CD4-positive, alpha-beta T cell treated with Interleukin-2 at 100 ng/mL for 4 hours (primary cell): ENCODE data around the gene SLC37A3.
"Not testable (repeated sequence)": the region's sequence is repeated elsewhere in the genome, so short reads cannot be mapped to it uniquely, and the experiment has no call there.

ENCODE experiments used
- DNase-seq: peaks from one replicate; pipeline ENCODE4 v3.0.0-alpha.2; 2020; ENCODE audit warnings: low spot score

SLC37A3 gene

GRCh38 chr7:140397784-140398750 is at the start of gene SLC37A3:
TSS of gene SLC37A3 (minus strand) at chr7:140398530. CDS start at chr7:140382526, 16,004 bp downstream.
- DNase-seq = peak; percentile 82

- no peak for DNase-seq
These were observed 49.5 kb upstream of the SLC37A3 start for GRCh38 chr7:140447841-140448240.

GRCh38 chr7:140446467-140446866 is 48.1 kb upstream of the SLC37A3 start:
- DNase-seq = no peak

- DNase-seq = no peak
These were observed 43.2 kb upstream of the SLC37A3 start for GRCh38 chr7:140441519-140441918.

GRCh38 chr7:140440593-140440992 is 42.3 kb upstream of the SLC37A3 start:
- DNase-seq = no peak

GRCh38 chr7:140439359-140439758 is 41.0 kb upstream of the SLC37A3 start:
- DNase-seq = no peak

GRCh38 chr7:140435252-140435895 is 37.0 kb upstream of the SLC37A3 start:
- no peak for DNase-seq

- no peak for DNase-seq
These were observed 35.1 kb upstream of the SLC37A3 start for GRCh38 chr7:140433396-140433795.

- no peak for DNase-seq
These were observed 27.8 kb upstream of the SLC37A3 start for GRCh38 chr7:140426130-140426529.

GRCh38 chr7:140425718-140426117 is 27.4 kb upstream of the SLC37A3 start:
- no peak for DNase-seq

- DNase-seq = no peak
These were observed 25.2 kb upstream of the SLC37A3 start for GRCh38 chr7:140423501-140423900.

- DNase-seq = no peak
These were observed 23.2 kb upstream of the SLC37A3 start for GRCh38 chr7:140421521-140421920.

GRCh38 chr7:140418653-140419052 is 20.3 kb upstream of the SLC37A3 start:
- no peak for DNase-seq

- not testable (repeated sequence) for DNase-seq
These were observed 19.8 kb upstream of the SLC37A3 start for GRCh38 chr7:140418156-140418472.

GRCh38 chr7:140417456-140418155 is 19.3 kb upstream of the SLC37A3 start:
- DNase-seq = no peak

- DNase-seq = no peak
These were observed 18.2 kb upstream of the SLC37A3 start for GRCh38 chr7:140416560-140416959.

GRCh38 chr7:140415816-140416215 is 17.5 kb upstream of the SLC37A3 start:
- DNase-seq = not testable (repeated sequence)

GRCh38 chr7:140415361-140415760 is 17.0 kb upstream of the SLC37A3 start:
- no peak for DNase-seq

GRCh38 chr7:140404565-140405065 is 6.3 kb upstream of the SLC37A3 start:
- no peak for DNase-seq

GRCh38 chr7:140403878-140404564 is 5.7 kb upstream of the SLC37A3 start, which contains the start of gene RAB19:
TSS of gene RAB19 (plus strand) at chr7:140404058. CDS start at chr7:140407647, 3,589 bp downstream.
- peak; percentile 59 for DNase-seq

GRCh38 chr7:140402178-140402835 is 4.0 kb upstream of the SLC37A3 start:
- peak; percentile 10 for DNase-seq
